Measurements from ENCODE around the gene BRD2.

The BRD2 gene

DNA sequence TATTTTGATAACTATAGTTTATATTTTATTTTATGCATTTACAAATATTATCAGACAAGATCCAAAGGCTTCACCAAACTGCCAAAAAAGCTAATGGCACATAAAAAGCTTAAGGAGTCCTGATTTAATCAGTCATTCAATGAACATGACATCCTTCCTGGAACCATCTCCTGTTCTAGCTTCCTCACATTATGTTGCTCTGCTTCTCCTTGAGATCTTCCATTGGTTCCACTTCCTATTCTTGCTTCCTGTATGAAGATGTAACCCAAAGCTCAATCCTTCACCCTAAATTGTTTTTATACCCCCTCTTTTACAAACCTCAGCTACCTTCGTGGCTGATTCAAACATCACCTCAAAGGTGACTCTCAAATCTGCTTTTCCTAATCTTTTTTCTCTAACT, 4.5 kb upstream of the BRD2 start:
- TF ChIP-seq EZH2 (optimal IDR thresholded peaks at IDR 0.05; ENCODE audit: low read depth, low read length) = no peak
- TF ChIP-seq, protein P1, sequence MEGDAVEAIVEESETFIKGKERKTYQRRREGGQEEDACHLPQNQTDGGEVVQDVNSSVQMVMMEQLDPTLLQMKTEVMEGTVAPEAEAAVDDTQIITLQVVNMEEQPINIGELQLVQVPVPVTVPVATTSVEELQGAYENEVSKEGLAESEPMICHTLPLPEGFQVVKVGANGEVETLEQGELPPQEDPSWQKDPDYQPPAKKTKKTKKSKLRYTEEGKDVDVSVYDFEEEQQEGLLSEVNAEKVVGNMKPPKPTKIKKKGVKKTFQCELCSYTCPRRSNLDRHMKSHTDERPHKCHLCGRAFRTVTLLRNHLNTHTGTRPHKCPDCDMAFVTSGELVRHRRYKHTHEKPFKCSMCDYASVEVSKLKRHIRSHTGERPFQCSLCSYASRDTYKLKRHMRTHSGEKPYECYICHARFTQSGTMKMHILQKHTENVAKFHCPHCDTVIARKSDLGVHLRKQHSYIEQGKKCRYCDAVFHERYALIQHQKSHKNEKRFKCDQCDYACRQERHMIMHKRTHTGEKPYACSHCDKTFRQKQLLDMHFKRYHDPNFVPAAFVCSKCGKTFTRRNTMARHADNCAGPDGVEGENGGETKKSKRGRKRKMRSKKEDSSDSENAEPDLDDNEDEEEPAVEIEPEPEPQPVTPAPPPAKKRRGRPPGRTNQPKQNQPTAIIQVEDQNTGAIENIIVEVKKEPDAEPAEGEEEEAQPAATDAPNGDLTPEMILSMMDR (IDR thresholded peaks at IDR 0.05; ENCODE audit: low read length) = no peak
- TF ChIP-seq EZH2phosphoT487 (IDR thresholded peaks at IDR 0.05; ENCODE audit: low read length) = no peak
- Histone ChIP-seq H3K27ac (ENCODE audit: low read length) (no peak overlapping the region), H3K9me3 (replicated peaks; ENCODE audit: insufficient read depth, low read length) (no peaks in the 10 kb centered on the region), H3K9ac (ENCODE audit: low read length) (no peak overlapping the region), H3K4me1 (ENCODE audit: low read length) (peaks cover 11% of the 10 kb centered on the region), H3K36me3 (replicated peaks; ENCODE audit: insufficient read depth, low read length) (no peaks in the 10 kb centered on the region), H3K4me2 (ENCODE audit: low read depth, low read length) (no peak overlapping the region), H3K4me3 (ENCODE audit: low read length) (no peak overlapping the region), H4K20me1 (ENCODE audit: insufficient read depth, low read length) (no peaks in the 10 kb centered on the region), H3K79me2 (ENCODE audit: low read length) (peaks cover 13% of the 10 kb centered on the region), H2AFZ (ENCODE audit: low read length) (no peak overlapping the region), H3K27me3 (replicated peaks; ENCODE audit: insufficient read depth, low read length) (no peaks in the 10 kb centered on the region), H3K9me2 (replicated peaks; ENCODE audit: insufficient read depth, low read length) (no peaks in the 10 kb centered on the region), H3F3A (ENCODE audit: insufficient read depth, low read length) (peaks cover 13% of the 10 kb centered on the region)
- no peak for DNase-seq

DNA sequence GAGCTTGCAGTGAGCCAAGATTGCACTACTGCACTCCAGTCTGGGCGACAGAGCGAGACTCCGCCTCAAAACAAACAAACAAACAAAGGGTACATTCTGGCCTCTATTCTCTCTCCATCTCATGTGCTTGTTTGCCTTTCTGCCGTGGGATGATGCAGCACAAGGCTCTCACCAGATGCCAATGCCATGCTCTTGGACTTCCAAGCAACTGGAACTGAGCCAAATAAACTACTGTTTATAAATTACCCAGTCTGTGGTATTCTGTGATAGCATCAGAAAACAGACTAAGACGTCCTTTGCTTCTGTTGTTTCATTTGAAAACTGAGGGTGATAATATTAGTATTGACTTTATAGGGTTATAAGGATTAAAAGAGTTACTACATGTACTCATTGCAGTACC, 3.6 kb upstream of the BRD2 start:
- H3K9me2 ChIP-seq (replicated peaks; ENCODE audit: insufficient read depth, low read length) = no peaks in the 10 kb centered on the region
- H3K79me2 ChIP-seq (ENCODE audit: low read length) = peaks cover 22% of the 10 kb centered on the region
- no peak overlapping the region for H3K27ac ChIP-seq (ENCODE audit: low read length)
- TF ChIP-seq EZH2 (optimal IDR thresholded peaks at IDR 0.05; ENCODE audit: low read depth, low read length) (no peak), EZH2phosphoT487 (IDR thresholded peaks at IDR 0.05; ENCODE audit: low read length) (no peak)
- TF ChIP-seq, protein P1 (IDR thresholded peaks at IDR 0.05; ENCODE audit: low read length) = no peak
- DNase-seq = no peak
- peaks cover 21% of the 10 kb centered on the region for H3F3A ChIP-seq (ENCODE audit: insufficient read depth, low read length)
- H4K20me1 ChIP-seq (ENCODE audit: insufficient read depth, low read length) = no peaks in the 10 kb centered on the region
- no peaks in the 10 kb centered on the region for H3K36me3 ChIP-seq (replicated peaks; ENCODE audit: insufficient read depth, low read length)
- H3K4me3 ChIP-seq (ENCODE audit: low read length) = no peak overlapping the region
- H3K4me2 ChIP-seq (ENCODE audit: low read depth, low read length) = no peak overlapping the region
- no peaks in the 10 kb centered on the region for H3K27me3 ChIP-seq (replicated peaks; ENCODE audit: insufficient read depth, low read length)
- H3K9ac ChIP-seq (ENCODE audit: low read length) = no peak overlapping the region
- H3K9me3 ChIP-seq (replicated peaks; ENCODE audit: insufficient read depth, low read length) = no peaks in the 10 kb centered on the region
- H3K4me1 ChIP-seq (ENCODE audit: low read length) = peaks cover 11% of the 10 kb centered on the region
- no peak overlapping the region for H2AFZ ChIP-seq (ENCODE audit: low read length)

DNA sequence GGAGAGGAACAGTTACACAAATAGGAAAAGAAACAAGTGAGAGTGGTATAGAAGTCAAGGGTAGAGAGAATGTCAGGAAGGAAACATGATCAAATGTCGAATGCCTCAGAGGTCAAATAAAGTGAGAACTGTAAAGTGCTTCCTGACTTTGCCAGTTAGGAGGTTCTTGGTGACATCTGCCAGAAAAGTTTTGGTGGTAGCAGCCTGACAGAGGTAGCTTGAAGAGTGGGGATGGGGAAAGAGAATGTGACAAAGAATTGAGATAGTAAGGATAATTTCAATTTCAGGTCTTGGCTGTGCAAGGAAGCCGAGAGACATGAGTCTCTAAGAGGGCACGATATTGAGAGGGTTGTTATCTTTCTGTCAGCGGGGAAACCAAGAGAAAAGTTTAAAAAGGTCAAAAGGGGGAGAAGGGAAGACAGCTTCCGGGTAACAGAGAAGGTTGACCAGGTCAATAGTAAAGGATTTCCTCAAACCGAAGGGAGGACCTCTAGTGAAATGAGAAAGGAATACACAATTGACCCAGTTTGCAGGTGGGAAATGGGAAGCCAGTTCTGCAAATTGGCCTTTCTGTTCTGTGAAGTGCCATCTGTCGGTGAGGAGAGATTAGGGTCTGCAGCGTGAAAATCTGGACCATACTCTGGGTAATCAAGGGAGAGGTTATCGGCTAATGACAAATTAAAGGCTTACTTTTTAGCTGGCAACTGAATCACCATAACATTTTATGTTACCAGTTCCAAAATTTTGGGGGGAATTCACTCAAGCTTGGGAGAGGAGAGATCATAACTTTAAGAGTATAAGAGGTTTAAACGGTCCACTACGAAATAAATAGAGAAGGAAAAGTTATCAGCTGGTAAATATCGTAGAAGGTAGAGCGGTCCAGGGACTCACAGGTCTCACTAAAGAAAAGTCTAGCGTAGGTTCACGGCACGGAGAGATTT, 973 bp upstream of the BRD2 start:
- H3K9me2 ChIP-seq (replicated peaks; ENCODE audit: insufficient read depth, low read length) = no peaks in the 10 kb centered on the region
- DNase-seq = peak; percentile 62
- peak overlapping the region; percentile 95 for H3K4me2 ChIP-seq (ENCODE audit: low read depth, low read length)
- H2AFZ ChIP-seq (ENCODE audit: low read length) = peak overlapping the region; percentile 82
- H3K9me3 ChIP-seq (replicated peaks; ENCODE audit: insufficient read depth, low read length) = no peaks in the 10 kb centered on the region
- H3K79me2 ChIP-seq (ENCODE audit: low read length) = peaks cover 39% of the 10 kb centered on the region
- peaks cover 3% of the 10 kb centered on the region for H4K20me1 ChIP-seq (ENCODE audit: insufficient read depth, low read length)
- H3F3A ChIP-seq (ENCODE audit: insufficient read depth, low read length) = peaks cover 42% of the 10 kb centered on the region
- TF ChIP-seq EZH2phosphoT487 (IDR thresholded peaks at IDR 0.05; ENCODE audit: low read length) = no peak
- TF ChIP-seq, protein P1 (IDR thresholded peaks at IDR 0.05; ENCODE audit: low read length) = peak; percentile 67
- H3K4me3 ChIP-seq (ENCODE audit: low read length) = peak overlapping the region; percentile 79
- peak overlapping the region; percentile 100 for H3K27ac ChIP-seq (ENCODE audit: low read length)
- H3K36me3 ChIP-seq (replicated peaks; ENCODE audit: insufficient read depth, low read length) = peaks cover 3% of the 10 kb centered on the region; the same call in 1 of the 2 replicates
- no peaks in the 10 kb centered on the region for H3K27me3 ChIP-seq (replicated peaks; ENCODE audit: insufficient read depth, low read length)
- H3K9ac ChIP-seq (ENCODE audit: low read length) = peak overlapping the region; percentile 97
- H3K4me1 ChIP-seq (ENCODE audit: low read length) = peaks cover 11% of the 10 kb centered on the region
